ENCODE data around the gene PLXDC1.

Gene PLXDC1

DNA sequence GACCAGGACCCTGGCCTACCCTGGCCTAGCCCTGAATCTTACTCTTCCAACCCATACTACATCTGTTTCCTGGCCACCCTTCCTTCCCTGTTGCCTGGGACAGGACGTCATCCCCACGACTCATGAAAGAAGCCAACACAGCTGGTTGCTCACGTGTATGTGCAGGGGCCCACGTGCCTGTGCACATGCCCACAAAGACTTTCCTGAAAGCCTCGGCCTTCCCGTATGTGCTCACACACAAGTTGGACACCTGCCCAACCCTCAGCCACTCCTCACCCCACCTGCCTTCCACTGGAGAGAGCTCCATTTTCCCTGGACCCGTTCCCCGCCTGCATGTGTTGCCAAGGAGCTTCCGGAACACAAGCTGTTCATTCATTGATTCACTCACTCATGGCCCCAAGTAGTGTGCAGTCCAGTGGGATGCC lies 7.0 kb downstream of the PLXDC1 start:
- H4K8ac ChIP-seq (ENCODE audit: low read depth, low read length): no peak overlapping the region
- no peak overlapping the region for H3K27ac ChIP-seq (ENCODE audit: low read depth, low read length)
- H3K79me1 ChIP-seq (ENCODE audit: low read length): no peaks in the 10 kb centered on the region
- no peak overlapping the region for H3K9ac ChIP-seq (ENCODE audit: low read length)
- no peak overlapping the region for H2BK5ac ChIP-seq (ENCODE audit: low read length)
- no peak overlapping the region for H2BK15ac ChIP-seq (replicated peaks; ENCODE audit: low read depth)
- DNase-seq: no peak
- H2BK120ac ChIP-seq (ENCODE audit: low read depth, low read length): no peak overlapping the region
- H3K79me2 ChIP-seq (ENCODE audit: control insufficient read depth, insufficient read depth, low read length): no peaks in the 10 kb centered on the region
- no peak overlapping the region for H4K5ac ChIP-seq (ENCODE audit: low read length)
- H3K4me2 ChIP-seq (ENCODE audit: low read length): no peak overlapping the region
- no peaks in the 10 kb centered on the region for H3K27me3 ChIP-seq (ENCODE audit: insufficient read depth, low read length, poor library complexity)
- H3K23ac ChIP-seq (ENCODE audit: low read length): no peak overlapping the region
- no peak overlapping the region for H3K4ac ChIP-seq (ENCODE audit: low read depth, low read length)
- WGBS (ENCODE audit: extremely low coverage, insufficient coverage, low lambda C conversion rate): no CpG with 5 or more reads among the region's 9 CpGs
- H3K4me1 ChIP-seq (ENCODE audit: control insufficient read depth, low read depth, low read length): no peaks in the 10 kb centered on the region
- H3K18ac ChIP-seq (ENCODE audit: low read length): no peak overlapping the region
- H3K36me3 ChIP-seq (ENCODE audit: control insufficient read depth, insufficient read depth, low read length): no peaks in the 10 kb centered on the region
- H2AK5ac ChIP-seq (ENCODE audit: low read length): no peak overlapping the region
- no peak overlapping the region for H3K4me3 ChIP-seq (ENCODE audit: low read length)
- H3K56ac ChIP-seq (ENCODE audit: low read length): no peak overlapping the region

DNA sequence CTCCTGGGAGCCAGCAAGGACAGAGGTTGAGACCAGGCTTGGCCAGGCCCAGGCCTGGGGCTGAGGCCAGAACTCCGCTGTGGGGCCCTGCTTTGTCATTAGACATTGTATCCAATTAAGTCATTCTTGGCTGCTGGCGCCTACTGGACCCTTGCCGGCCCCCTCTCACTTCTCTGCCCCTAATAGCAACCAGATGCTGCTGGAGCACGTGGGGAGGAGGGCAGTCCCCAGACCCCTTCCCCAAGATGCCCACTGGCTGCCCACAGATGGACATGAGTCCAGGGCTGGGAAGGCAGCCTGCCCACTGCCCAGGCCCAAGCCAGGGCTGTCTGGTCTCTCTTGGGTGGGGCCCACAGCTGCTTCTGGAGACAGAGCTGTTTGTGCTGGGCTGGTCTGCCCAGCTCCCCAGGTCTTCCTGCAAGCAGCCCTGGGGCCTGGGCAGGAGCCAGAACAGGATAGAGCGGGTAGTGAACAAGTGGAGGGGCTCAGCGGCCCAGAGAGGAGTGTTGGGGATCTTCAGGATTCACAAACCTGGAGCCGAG lies 7.8 kb downstream of the PLXDC1 start:
- no peaks in the 10 kb centered on the region for H3K79me2 ChIP-seq (ENCODE audit: control insufficient read depth, insufficient read depth, low read length)
- DNase-seq: no peak
- no peak overlapping the region for H2BK15ac ChIP-seq (replicated peaks; ENCODE audit: low read depth)
- no peak overlapping the region for H2BK120ac ChIP-seq (ENCODE audit: low read depth, low read length)
- H4K5ac ChIP-seq (ENCODE audit: low read length): no peak overlapping the region
- H3K4me1 ChIP-seq (ENCODE audit: control insufficient read depth, low read depth, low read length): no peaks in the 10 kb centered on the region
- no peak overlapping the region for H3K27ac ChIP-seq (ENCODE audit: low read depth, low read length)
- H3K4ac ChIP-seq (ENCODE audit: low read depth, low read length): no peak overlapping the region
- H3K4me3 ChIP-seq (ENCODE audit: low read length): no peak overlapping the region
- no peak overlapping the region for H3K56ac ChIP-seq (ENCODE audit: low read length)
- H3K23ac ChIP-seq (ENCODE audit: low read length): no peak overlapping the region
- H4K8ac ChIP-seq (ENCODE audit: low read depth, low read length): no peak overlapping the region
- H2BK5ac ChIP-seq (ENCODE audit: low read length): no peak overlapping the region
- no peak overlapping the region for H2AK5ac ChIP-seq (ENCODE audit: low read length)
- H3K27me3 ChIP-seq (ENCODE audit: insufficient read depth, low read length, poor library complexity): no peaks in the 10 kb centered on the region
- no peaks in the 10 kb centered on the region for H3K36me3 ChIP-seq (ENCODE audit: control insufficient read depth, insufficient read depth, low read length)
- H3K18ac ChIP-seq (ENCODE audit: low read length): no peak overlapping the region
- H3K9ac ChIP-seq (ENCODE audit: low read length): no peak overlapping the region
- WGBS (ENCODE audit: extremely low coverage, insufficient coverage, low lambda C conversion rate): no CpG with 5 or more reads among the region's 7 CpGs
- H3K4me2 ChIP-seq (ENCODE audit: low read length): no peak overlapping the region
- no peaks in the 10 kb centered on the region for H3K79me1 ChIP-seq (ENCODE audit: low read length)

DNA sequence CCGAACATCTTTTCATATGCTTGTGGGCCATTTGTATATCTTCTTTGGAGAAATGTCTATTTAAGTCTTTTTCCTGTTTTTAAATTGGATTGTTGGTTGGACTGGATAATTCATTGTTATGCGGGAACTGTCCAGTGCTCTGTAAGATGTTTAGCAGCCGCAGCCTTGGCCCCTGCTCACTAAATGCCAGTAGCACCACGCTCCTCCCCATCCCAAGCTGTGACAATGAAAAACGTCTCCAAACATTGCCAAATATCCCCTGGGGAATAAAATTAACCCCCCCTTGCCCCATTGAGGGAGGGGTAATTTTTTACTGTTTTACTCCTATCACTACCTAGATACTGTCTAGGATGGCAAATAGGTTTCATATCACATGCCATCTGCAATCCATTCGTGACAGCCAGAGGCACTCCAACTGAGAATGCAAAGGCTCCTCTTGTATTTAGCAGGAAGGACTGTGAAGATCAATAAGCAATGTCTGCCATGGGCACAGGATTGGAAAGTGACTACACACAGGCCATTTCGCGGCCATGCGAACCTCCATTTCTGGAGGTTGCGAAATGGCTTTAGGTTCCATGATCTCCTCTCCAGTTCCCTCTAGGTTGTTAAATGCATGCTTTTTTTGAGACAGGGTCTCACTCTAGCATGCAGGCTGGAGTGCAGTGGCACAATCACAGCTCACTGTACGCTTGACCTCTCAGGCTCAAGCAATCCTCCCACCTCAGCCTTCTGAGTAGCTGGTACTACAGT lies 9.3 kb downstream of the PLXDC1 start:
- Histone ChIP-seq H2AK5ac (ENCODE audit: low read length) (no peak overlapping the region), H2BK120ac (ENCODE audit: low read depth, low read length) (no peak overlapping the region), H3K4me2 (ENCODE audit: low read length) (no peak overlapping the region), H4K8ac (ENCODE audit: low read depth, low read length) (no peak overlapping the region), H3K36me3 (ENCODE audit: control insufficient read depth, insufficient read depth, low read length) (no peaks in the 10 kb centered on the region), H4K5ac (ENCODE audit: low read length) (no peak overlapping the region), H3K4ac (ENCODE audit: low read depth, low read length) (no peak overlapping the region), H2BK5ac (ENCODE audit: low read length) (no peak overlapping the region), H3K9ac (ENCODE audit: low read length) (no peak overlapping the region), H3K56ac (ENCODE audit: low read length) (no peak overlapping the region), H3K79me1 (ENCODE audit: low read length) (no peaks in the 10 kb centered on the region), H3K27ac (ENCODE audit: low read depth, low read length) (no peak overlapping the region), H3K27me3 (ENCODE audit: insufficient read depth, low read length, poor library complexity) (no peaks in the 10 kb centered on the region), H3K18ac (ENCODE audit: low read length) (no peak overlapping the region), H2BK15ac (replicated peaks; ENCODE audit: low read depth) (no peak overlapping the region), H3K79me2 (ENCODE audit: control insufficient read depth, insufficient read depth, low read length) (no peaks in the 10 kb centered on the region), H3K4me1 (ENCODE audit: control insufficient read depth, low read depth, low read length) (no peaks in the 10 kb centered on the region), H3K4me3 (ENCODE audit: low read length) (no peak overlapping the region), H3K23ac (ENCODE audit: low read length) (no peak overlapping the region)
- no CpG with 5 or more reads among the region's 11 CpGs for WGBS (ENCODE audit: extremely low coverage, insufficient coverage, low lambda C conversion rate)
- no peak for DNase-seq

DNA sequence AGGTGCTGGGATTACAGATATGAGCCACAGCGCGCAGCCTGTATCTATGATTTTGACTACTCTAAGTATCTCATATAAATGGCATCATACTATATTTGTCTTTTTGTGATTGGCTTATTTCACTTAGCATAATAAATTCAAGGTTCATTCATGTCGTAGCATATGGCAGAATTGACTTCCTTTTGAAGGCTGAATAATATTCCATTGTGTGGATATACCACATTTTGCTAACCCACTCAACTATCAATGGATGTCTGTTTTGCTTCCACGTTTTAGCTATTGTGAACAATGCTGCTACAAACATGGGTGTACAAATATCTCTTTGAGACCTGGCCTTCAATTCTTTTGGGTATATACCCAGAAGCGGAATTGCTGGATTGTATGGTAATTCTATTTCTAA lies 10.1 kb downstream of the PLXDC1 start:
- no peak overlapping the region for H4K5ac ChIP-seq (ENCODE audit: low read length)
- H3K79me1 ChIP-seq (ENCODE audit: low read length): no peaks in the 10 kb centered on the region
- no peak overlapping the region for H3K4me3 ChIP-seq (ENCODE audit: low read length)
- H3K23ac ChIP-seq (ENCODE audit: low read length): no peak overlapping the region
- H3K4me1 ChIP-seq (ENCODE audit: control insufficient read depth, low read depth, low read length): no peaks in the 10 kb centered on the region
- no peak overlapping the region for H2BK120ac ChIP-seq (ENCODE audit: low read depth, low read length)
- WGBS (ENCODE audit: extremely low coverage, insufficient coverage, low lambda C conversion rate): no CpG with 5 or more reads among the region's 5 CpGs
- no peak overlapping the region for H2BK5ac ChIP-seq (ENCODE audit: low read length)
- H3K4ac ChIP-seq (ENCODE audit: low read depth, low read length): no peak overlapping the region
- no peak overlapping the region for H2BK15ac ChIP-seq (replicated peaks; ENCODE audit: low read depth)
- H3K27ac ChIP-seq (ENCODE audit: low read depth, low read length): no peak overlapping the region
- no peaks in the 10 kb centered on the region for H3K79me2 ChIP-seq (ENCODE audit: control insufficient read depth, insufficient read depth, low read length)
- H3K9ac ChIP-seq (ENCODE audit: low read length): no peak overlapping the region
- H3K27me3 ChIP-seq (ENCODE audit: insufficient read depth, low read length, poor library complexity): no peaks in the 10 kb centered on the region
- H3K4me2 ChIP-seq (ENCODE audit: low read length): no peak overlapping the region
- no peak overlapping the region for H3K56ac ChIP-seq (ENCODE audit: low read length)
- no peak overlapping the region for H3K18ac ChIP-seq (ENCODE audit: low read length)
- no peak overlapping the region for H2AK5ac ChIP-seq (ENCODE audit: low read length)
- no peak overlapping the region for H4K8ac ChIP-seq (ENCODE audit: low read depth, low read length)
- no peak for DNase-seq
- no peaks in the 10 kb centered on the region for H3K36me3 ChIP-seq (ENCODE audit: control insufficient read depth, insufficient read depth, low read length)

DNA sequence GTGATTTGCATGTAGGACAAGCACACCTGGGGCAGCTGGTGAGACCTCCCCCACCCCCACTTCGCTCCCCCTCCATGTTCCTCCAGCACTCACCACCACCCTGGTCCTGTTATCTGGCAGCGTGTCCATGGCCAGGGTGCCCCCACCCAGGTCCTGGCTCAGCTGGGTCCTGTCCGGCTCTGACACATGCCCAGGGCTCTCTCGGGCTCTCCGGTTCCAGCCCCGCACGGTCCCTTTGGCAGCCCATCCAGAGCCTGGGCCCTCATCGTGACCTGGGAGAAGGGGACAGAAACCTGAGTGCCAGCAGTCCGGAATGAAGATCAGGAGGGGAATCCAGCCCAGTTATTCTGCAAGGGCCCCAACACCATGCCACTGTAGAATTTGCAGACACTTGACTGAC lies 11.9 kb downstream of the PLXDC1 start:
- H4K5ac ChIP-seq (ENCODE audit: low read length): no peak overlapping the region
- no peak overlapping the region for H4K8ac ChIP-seq (ENCODE audit: low read depth, low read length)
- no peaks in the 10 kb centered on the region for H3K4me1 ChIP-seq (ENCODE audit: control insufficient read depth, low read depth, low read length)
- H3K79me2 ChIP-seq (ENCODE audit: control insufficient read depth, insufficient read depth, low read length): no peaks in the 10 kb centered on the region
- no peak overlapping the region for H3K56ac ChIP-seq (ENCODE audit: low read length)
- no CpG with 5 or more reads among the region's 9 CpGs for WGBS (ENCODE audit: extremely low coverage, insufficient coverage, low lambda C conversion rate)
- no peak overlapping the region for H3K4me2 ChIP-seq (ENCODE audit: low read length)
- no peak for DNase-seq
- H2AK5ac ChIP-seq (ENCODE audit: low read length): no peak overlapping the region
- no peak overlapping the region for H2BK120ac ChIP-seq (ENCODE audit: low read depth, low read length)
- no peak overlapping the region for H3K9ac ChIP-seq (ENCODE audit: low read length)
- no peaks in the 10 kb centered on the region for H3K36me3 ChIP-seq (ENCODE audit: control insufficient read depth, insufficient read depth, low read length)
- H2BK15ac ChIP-seq (replicated peaks; ENCODE audit: low read depth): no peak overlapping the region
- no peak overlapping the region for H3K4ac ChIP-seq (ENCODE audit: low read depth, low read length)
- no peaks in the 10 kb centered on the region for H3K79me1 ChIP-seq (ENCODE audit: low read length)
- no peak overlapping the region for H2BK5ac ChIP-seq (ENCODE audit: low read length)
- no peak overlapping the region for H3K23ac ChIP-seq (ENCODE audit: low read length)
- H3K27ac ChIP-seq (ENCODE audit: low read depth, low read length): no peak overlapping the region
- no peaks in the 10 kb centered on the region for H3K27me3 ChIP-seq (ENCODE audit: insufficient read depth, low read length, poor library complexity)
- no peak overlapping the region for H3K18ac ChIP-seq (ENCODE audit: low read length)
- H3K4me3 ChIP-seq (ENCODE audit: low read length): no peak overlapping the region

DNA sequence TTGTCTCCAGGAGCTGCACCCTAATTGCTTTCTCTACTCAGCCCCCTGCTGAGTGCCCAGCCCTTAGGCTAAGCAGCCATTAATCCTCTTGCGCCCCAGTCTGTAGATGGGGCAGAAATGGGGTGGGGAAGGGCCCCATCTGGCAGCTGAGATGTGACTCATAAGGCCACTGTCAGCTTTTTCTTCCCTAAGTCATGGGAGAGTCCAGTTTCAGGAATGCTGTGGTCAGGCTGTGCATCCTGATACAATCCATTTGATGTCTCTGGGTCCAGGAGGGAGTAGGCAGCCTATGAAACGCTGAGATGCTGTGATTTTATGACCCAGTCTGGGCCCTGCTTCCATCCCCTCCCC lies 12.3 kb downstream of the PLXDC1 start:
- Histone ChIP-seq H3K23ac (ENCODE audit: low read length) (no peak overlapping the region), H3K56ac (ENCODE audit: low read length) (no peak overlapping the region), H3K4me3 (ENCODE audit: low read length) (no peak overlapping the region), H3K27ac (ENCODE audit: low read depth, low read length) (no peak overlapping the region), H2BK5ac (ENCODE audit: low read length) (no peak overlapping the region), H4K5ac (ENCODE audit: low read length) (no peak overlapping the region), H3K18ac (ENCODE audit: low read length) (no peak overlapping the region), H3K4ac (ENCODE audit: low read depth, low read length) (no peak overlapping the region), H2BK15ac (replicated peaks; ENCODE audit: low read depth) (no peak overlapping the region), H3K79me2 (ENCODE audit: control insufficient read depth, insufficient read depth, low read length) (no peaks in the 10 kb centered on the region), H3K79me1 (ENCODE audit: low read length) (no peaks in the 10 kb centered on the region), H2AK5ac (ENCODE audit: low read length) (no peak overlapping the region), H3K36me3 (ENCODE audit: control insufficient read depth, insufficient read depth, low read length) (no peaks in the 10 kb centered on the region), H2BK120ac (ENCODE audit: low read depth, low read length) (no peak overlapping the region), H4K8ac (ENCODE audit: low read depth, low read length) (no peak overlapping the region), H3K27me3 (ENCODE audit: insufficient read depth, low read length, poor library complexity) (no peaks in the 10 kb centered on the region), H3K4me1 (ENCODE audit: control insufficient read depth, low read depth, low read length) (no peaks in the 10 kb centered on the region), H3K4me2 (ENCODE audit: low read length) (no peak overlapping the region), H3K9ac (ENCODE audit: low read length) (no peak overlapping the region)
- WGBS (ENCODE audit: extremely low coverage, insufficient coverage, low lambda C conversion rate): no CpG with 5 or more reads among the region's 2 CpGs
- DNase-seq: no peak
